Keratinocyte (primary cell): ENCODE results near the gene ELP6.
"Not testable (repeated sequence)": the region's sequence is repeated elsewhere in the genome, so short reads cannot be mapped to it uniquely, and the experiment has no call there.

Experiments
- CTCF ChIP-seq, 3 experiments: IDR thresholded peaks in 1 of 3; conservative IDR thresholded peaks in 1 of 3; optimal IDR thresholded peaks in 1 of 3; 2 replicates in 2 of 3; 3 replicates in 1 of 3; pipeline versions ENCODE3 to v1.5.1; 2011; ENCODE audit warnings: low read length in 3 of 3, mild to moderate bottlenecking in 3 of 3, moderate library complexity in 2 of 3, control low read depth in 1 of 3, inconsistent platforms in 1 of 3; ENCODE audit not compliant: insufficient read depth in 2 of 3; ENCODE audit errors: extremely low read depth in 1 of 3
- EZH2 ChIP-seq: IDR thresholded peaks from one replicate; pipeline ENCODE4 v1.6.1; 2012; ENCODE audit warnings: inconsistent platforms, mild to moderate bottlenecking, low read length, moderate library complexity

GRCh38 chr3:47468315-47468714 lies 45.2 kb downstream of the ELP6 start:
- not testable (repeated sequence) for TF ChIP-seq CTCF (optimal IDR thresholded peaks at IDR 0.05 in 1 of 3, IDR thresholded peaks at IDR 0.05 in 1 of 3, conservative IDR thresholded peaks at IDR 0.05 in 1 of 3; ENCODE audit: extremely low read depth in 1 of 3, insufficient read depth in 2 of 3, low read length in 3 of 3); EZH2
